ENCODE data around the gene CRTC2. TPM values are rescaled to one million over a fixed set of nuclear protein-coding genes. Genes with fewer than 3 reads are reported as not detected.
A peak's percentile ranks its signal among the peaks of the same experiment; 100 is the strongest.

CRTC2 gene
- total RNA-seq, 4 donors from 2014 or later: 11.4 to 22.5 (median 18.1) TPM

GRCh38 chr1:153956997-153957715, 1.3 kb downstream of the CRTC2 start:
- Histone ChIP-seq H3K4me3 (replicated peaks in 1 of 3) (peak overlapping the region in 2 of 3 donors; percentile 65 to 83), H3K27me3 (no peaks in the 10 kb centered on the region), H3K4me1 (peaks cover 26 to 35% of the 10 kb centered on the region in 2 donors), H3K36me3 (peaks cover 11 to 15% of the 10 kb centered on the region in 2 donors), H3K9me3 (no peaks in the 10 kb centered on the region), H3K27ac (peak overlapping the region; percentile 78 to 88 (median 84))
- intact Hi-C loops (cut with DNase I): no loop called here
- 33 to 38% methylated on average over 6 of the region's 6 CpGs for WGBS, 2 donors
- no peak for TF ChIP-seq CTCF (IDR thresholded peaks at IDR 0.05)
- TF ChIP-seq POLR2A (IDR thresholded peaks at IDR 0.05): no peak
- no peak for DNase-seq

DNA sequence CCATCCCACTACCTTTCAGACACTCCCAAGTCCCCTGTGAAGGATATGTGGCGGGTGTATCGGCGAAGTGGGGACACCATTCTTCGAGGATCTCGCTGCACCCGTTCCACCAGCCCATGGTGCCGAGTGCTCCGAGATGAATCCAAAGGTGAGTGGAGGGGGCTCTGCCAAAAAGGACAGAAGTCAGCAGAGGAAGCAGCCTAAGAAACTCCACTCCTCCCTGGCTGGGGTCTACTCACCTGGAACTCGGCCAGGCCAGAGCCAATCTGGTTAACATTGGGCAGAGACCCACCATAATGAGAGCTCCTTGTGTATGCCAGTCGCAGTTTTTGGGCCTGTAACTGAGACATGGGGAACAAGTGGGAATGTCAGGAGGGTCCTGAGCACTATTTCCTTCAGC, 3.6 kb downstream of the CRTC2 start:
- H3K36me3 ChIP-seq: peaks cover 27% of the 10 kb centered on the region in 2 donors
- 95 to 97% methylated on average over 8 to 10 of the region's 10 CpGs for WGBS, 2 donors
- DNase-seq: no peak
- no peak overlapping the region for H3K27ac ChIP-seq
- intact Hi-C loops (cut with DNase I): no loop called here
- TF ChIP-seq CTCF (IDR thresholded peaks at IDR 0.05): no peak
- no peak for TF ChIP-seq POLR2A (IDR thresholded peaks at IDR 0.05)
- H3K4me1 ChIP-seq: peaks cover 20 to 26% of the 10 kb centered on the region in 2 donors
- H3K27me3 ChIP-seq: no peaks in the 10 kb centered on the region
- no peak overlapping the region for H3K4me3 ChIP-seq (replicated peaks in 1 of 3)
- H3K9me3 ChIP-seq: no peaks in the 10 kb centered on the region

DNA sequence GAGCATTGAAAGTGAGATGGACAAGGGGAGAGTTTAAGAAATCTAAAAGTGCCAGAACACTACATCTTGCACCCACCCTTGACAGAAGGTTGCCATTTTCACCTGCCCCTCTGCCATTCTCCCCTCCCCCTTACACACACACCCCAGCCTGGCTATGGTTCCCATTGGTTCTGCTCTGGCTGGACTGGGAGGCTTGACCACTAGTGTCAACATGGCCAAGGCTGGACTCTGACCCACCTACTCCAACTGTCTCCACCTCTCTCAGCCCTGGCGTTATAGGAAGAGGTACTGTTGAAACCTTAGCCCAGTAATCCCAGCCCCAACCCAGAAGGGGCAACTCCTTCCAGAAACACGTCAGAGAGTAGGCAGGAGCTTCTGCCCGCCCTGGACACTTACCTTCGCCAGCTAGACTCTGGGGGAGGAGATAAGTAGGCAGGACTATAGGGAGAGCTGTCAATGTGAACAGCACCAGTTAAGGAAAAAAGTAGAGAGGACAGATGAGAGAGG, 4.5 kb downstream of the CRTC2 start:
- peaks cover 29 to 30% of the 10 kb centered on the region in 2 donors for H3K36me3 ChIP-seq
- no peaks in the 10 kb centered on the region for H3K9me3 ChIP-seq
- TF ChIP-seq POLR2A (IDR thresholded peaks at IDR 0.05) (no peak), CTCF (IDR thresholded peaks at IDR 0.05) (no peak)
- 78 to 87% methylated on average over 4 of the region's 4 CpGs for WGBS, 2 donors
- H3K27me3 ChIP-seq: no peaks in the 10 kb centered on the region
- no peak overlapping the region for H3K4me3 ChIP-seq (replicated peaks in 1 of 3)
- intact Hi-C loops (cut with DNase I): no loop called here
- DNase-seq: no peak
- peaks cover 17 to 21% of the 10 kb centered on the region in 2 donors for H3K4me1 ChIP-seq
- H3K27ac ChIP-seq: no peak overlapping the region

GRCh38 chr1:153951801-153952200, 6.6 kb downstream of the CRTC2 start:
- TF ChIP-seq CTCF (IDR thresholded peaks at IDR 0.05) (no peak), POLR2A (IDR thresholded peaks at IDR 0.05) (no peak)
- no peak for DNase-seq
- H3K27ac ChIP-seq: no peak overlapping the region
- H3K36me3 ChIP-seq: peaks cover 41 to 44% of the 10 kb centered on the region in 2 donors
- WGBS, 2 donors: 86 to 92% methylated on average over 2 of the region's 2 CpGs
- H3K9me3 ChIP-seq: no peaks in the 10 kb centered on the region
- intact Hi-C loops (cut with DNase I): no loop called here
- no peaks in the 10 kb centered on the region for H3K27me3 ChIP-seq
- peaks cover 6 to 16% of the 10 kb centered on the region in 2 donors for H3K4me1 ChIP-seq
- no peak overlapping the region for H3K4me3 ChIP-seq (replicated peaks in 1 of 3)

- DNase-seq: no peak
- no peaks in the 10 kb centered on the region for H3K27me3 ChIP-seq
- no peak overlapping the region for H3K27ac ChIP-seq
- WGBS, 2 donors: 90 to 94% methylated on average over 11 of the region's 11 CpGs
- peaks cover 41 to 44% of the 10 kb centered on the region in 2 donors for H3K36me3 ChIP-seq
- peaks cover 2 to 13% of the 10 kb centered on the region in 2 donors for H3K4me1 ChIP-seq
- H3K4me3 ChIP-seq (replicated peaks in 1 of 3): no peak overlapping the region
- intact Hi-C loops (cut with DNase I): no loop called here
- no peaks in the 10 kb centered on the region for H3K9me3 ChIP-seq
- TF ChIP-seq CTCF (IDR thresholded peaks at IDR 0.05): no peak
Observed at GRCh38 chr1:153951183-153951582, 7.2 kb downstream of the CRTC2 start.
